ENCODE measurements around the gene NUDT3.
"Not testable (repeated sequence)": the region's sequence is repeated elsewhere in the genome, so short reads cannot be mapped to it uniquely, and the experiment has no call there.

The NUDT3 gene

GRCh38 chr6:34392497-34393190 is at the start of gene NUDT3:
NUDT3 (minus strand) TSS chr6:34392669; CDS start chr6:34392362, 307 bp downstream.
- DNase-seq (ENCODE audit: low read depth in 2 of 2): peak; percentile 87 to 90

GRCh38 chr6:34441526-34441925 is 49.1 kb upstream of the NUDT3 start:
- no peak for DNase-seq (ENCODE audit: low read depth in 2 of 2)

- no peak for DNase-seq (ENCODE audit: low read depth in 2 of 2)
Measured at GRCh38 chr6:34439442-34439841, 47.0 kb upstream of the NUDT3 start.

GRCh38 chr6:34438705-34439104 is 46.2 kb upstream of the NUDT3 start:
- no peak for DNase-seq (ENCODE audit: low read depth in 2 of 2)

- no peak for DNase-seq (ENCODE audit: low read depth in 2 of 2)
Measured at GRCh38 chr6:34437644-34437970, 45.1 kb upstream of the NUDT3 start.

- no peak for DNase-seq (ENCODE audit: low read depth in 2 of 2)
Measured at GRCh38 chr6:34436803-34437643, 44.6 kb upstream of the NUDT3 start.

- no peak for DNase-seq (ENCODE audit: low read depth in 2 of 2)
Measured at GRCh38 chr6:34435916-34436315, 43.4 kb upstream of the NUDT3 start.

GRCh38 chr6:34425498-34426410 is 33.3 kb upstream of the NUDT3 start, which contains the start of gene RPS10:
RPS10 (minus strand) TSS chr6:34426069; CDS start chr6:34425221, 848 bp downstream.
- peak; percentile 75 to 82 for DNase-seq (ENCODE audit: low read depth in 2 of 2)

GRCh38 chr6:34425132-34425497 is 32.6 kb upstream of the NUDT3 start:
- no peak for DNase-seq (ENCODE audit: low read depth in 2 of 2)

- DNase-seq (ENCODE audit: low read depth in 2 of 2): no peak
Measured at GRCh38 chr6:34424200-34425131, 32.0 kb upstream of the NUDT3 start.

- no peak for DNase-seq (ENCODE audit: low read depth in 2 of 2)
Measured at GRCh38 chr6:34423254-34423653, 30.8 kb upstream of the NUDT3 start.

GRCh38 chr6:34418367-34418766 is 25.9 kb upstream of the NUDT3 start:
- DNase-seq (ENCODE audit: low read depth in 2 of 2): no peak

GRCh38 chr6:34416877-34417371 is 24.5 kb upstream of the NUDT3 start:
- no peak for DNase-seq (ENCODE audit: low read depth in 2 of 2)

GRCh38 chr6:34414999-34415858 is 22.8 kb upstream of the NUDT3 start:
- no peak for DNase-seq (ENCODE audit: low read depth in 2 of 2)

- no peak for DNase-seq (ENCODE audit: low read depth in 2 of 2)
Measured at GRCh38 chr6:34412643-34413214, 20.3 kb upstream of the NUDT3 start.

GRCh38 chr6:34412016-34412415 is 19.5 kb upstream of the NUDT3 start:
- no peak for DNase-seq (ENCODE audit: low read depth in 2 of 2)

- DNase-seq (ENCODE audit: low read depth in 2 of 2): not testable (repeated sequence)
Measured at GRCh38 chr6:34407915-34408314, 15.4 kb upstream of the NUDT3 start.

GRCh38 chr6:34396518-34396917 is 4.0 kb upstream of the NUDT3 start:
- DNase-seq (ENCODE audit: low read depth in 2 of 2): no peak

- no peak for DNase-seq (ENCODE audit: low read depth in 2 of 2)
Measured at GRCh38 chr6:34393966-34394305, 1.5 kb upstream of the NUDT3 start.

Measured in stimulated activated CD8-positive, alpha-beta memory T cell treated with anti-CD3 and anti-CD28 coated beads, Interleukin-2, amount 100 ng/mL, for 1 hour (primary cell).